ENCODE results near the gene CTNNA1. TPM values are rescaled to one million over a fixed set of nuclear protein-coding genes. Genes with fewer than 3 reads are reported as not detected.

CTNNA1 gene
- total RNA-seq, 2 donors from 2014 or later, result 247 to 288 TPM

DNA sequence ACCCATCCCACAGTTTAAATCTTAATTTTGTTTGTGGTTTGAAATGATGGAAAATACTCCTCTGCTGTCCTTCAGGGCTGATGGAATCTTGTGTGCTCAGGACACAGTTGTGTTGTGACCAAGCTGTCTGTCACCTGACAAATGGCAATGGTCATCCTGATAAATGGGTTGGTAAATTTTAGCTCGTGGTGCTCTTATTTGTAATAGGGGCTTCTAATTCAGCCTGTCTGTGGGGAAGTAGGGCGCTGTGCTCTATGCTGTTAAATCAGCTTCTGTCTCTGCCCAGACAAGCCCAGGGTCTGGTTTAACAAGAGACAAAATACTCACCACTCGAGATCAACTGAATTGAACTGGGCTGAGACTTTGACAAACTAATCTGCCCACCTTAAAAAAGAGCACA is 117.4 kb downstream of the CTNNA1 start:
- Histone ChIP-seq H3K4me1 (peaks cover 0 to 76% of the 10 kb centered on the region in 2 donors), H3K27me3 (no peaks in the 10 kb centered on the region), H3K9me3 (no peaks in the 10 kb centered on the region), H3K36me3 (no peaks in the 10 kb centered on the region), H3K27ac (no peak overlapping the region), H3K4me3 (no peak overlapping the region)
- no peak for DNase-seq (ENCODE audit: low spot score)
- TF ChIP-seq, protein P1, sequence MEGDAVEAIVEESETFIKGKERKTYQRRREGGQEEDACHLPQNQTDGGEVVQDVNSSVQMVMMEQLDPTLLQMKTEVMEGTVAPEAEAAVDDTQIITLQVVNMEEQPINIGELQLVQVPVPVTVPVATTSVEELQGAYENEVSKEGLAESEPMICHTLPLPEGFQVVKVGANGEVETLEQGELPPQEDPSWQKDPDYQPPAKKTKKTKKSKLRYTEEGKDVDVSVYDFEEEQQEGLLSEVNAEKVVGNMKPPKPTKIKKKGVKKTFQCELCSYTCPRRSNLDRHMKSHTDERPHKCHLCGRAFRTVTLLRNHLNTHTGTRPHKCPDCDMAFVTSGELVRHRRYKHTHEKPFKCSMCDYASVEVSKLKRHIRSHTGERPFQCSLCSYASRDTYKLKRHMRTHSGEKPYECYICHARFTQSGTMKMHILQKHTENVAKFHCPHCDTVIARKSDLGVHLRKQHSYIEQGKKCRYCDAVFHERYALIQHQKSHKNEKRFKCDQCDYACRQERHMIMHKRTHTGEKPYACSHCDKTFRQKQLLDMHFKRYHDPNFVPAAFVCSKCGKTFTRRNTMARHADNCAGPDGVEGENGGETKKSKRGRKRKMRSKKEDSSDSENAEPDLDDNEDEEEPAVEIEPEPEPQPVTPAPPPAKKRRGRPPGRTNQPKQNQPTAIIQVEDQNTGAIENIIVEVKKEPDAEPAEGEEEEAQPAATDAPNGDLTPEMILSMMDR (IDR thresholded peaks at IDR 0.05), result no peak

DNA sequence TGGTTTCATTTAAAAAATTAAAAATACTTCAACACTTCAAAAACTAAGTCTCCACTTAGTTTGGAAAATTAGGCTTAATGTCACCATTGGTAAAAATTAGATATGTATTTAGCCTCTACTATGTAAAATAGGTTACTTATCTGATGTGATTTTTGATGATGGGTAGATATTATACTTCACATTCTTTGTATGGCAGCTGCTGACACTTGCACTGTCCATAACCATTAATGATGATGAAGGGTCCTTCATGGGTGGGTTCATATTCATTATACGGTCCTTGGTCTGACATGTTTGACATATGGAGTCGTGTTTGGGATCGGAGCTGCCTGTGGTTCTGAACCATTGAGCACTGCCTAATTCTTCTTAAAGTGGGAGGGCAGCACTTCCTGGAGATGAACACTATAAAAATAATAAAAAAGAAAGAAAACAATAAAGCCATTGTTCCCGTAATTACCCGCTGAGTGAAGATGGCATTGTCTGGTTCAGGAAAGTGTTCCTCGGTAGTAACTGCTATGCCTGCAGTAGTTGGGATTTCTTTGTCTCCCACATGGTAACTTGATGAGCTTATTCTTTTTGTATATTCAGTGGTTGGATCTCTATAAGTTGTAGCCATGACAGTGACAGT is 119.7 kb downstream of the CTNNA1 start:
- Histone ChIP-seq H3K9me3 (no peaks in the 10 kb centered on the region), H3K27ac (no peak overlapping the region), H3K36me3 (no peaks in the 10 kb centered on the region), H3K4me1 (peaks cover 0 to 63% of the 10 kb centered on the region in 2 donors), H3K4me3 (no peak overlapping the region), H3K27me3 (no peaks in the 10 kb centered on the region)
- TF ChIP-seq, protein P1 (IDR thresholded peaks at IDR 0.05), result no peak
- no peak for DNase-seq (ENCODE audit: low spot score)

DNA sequence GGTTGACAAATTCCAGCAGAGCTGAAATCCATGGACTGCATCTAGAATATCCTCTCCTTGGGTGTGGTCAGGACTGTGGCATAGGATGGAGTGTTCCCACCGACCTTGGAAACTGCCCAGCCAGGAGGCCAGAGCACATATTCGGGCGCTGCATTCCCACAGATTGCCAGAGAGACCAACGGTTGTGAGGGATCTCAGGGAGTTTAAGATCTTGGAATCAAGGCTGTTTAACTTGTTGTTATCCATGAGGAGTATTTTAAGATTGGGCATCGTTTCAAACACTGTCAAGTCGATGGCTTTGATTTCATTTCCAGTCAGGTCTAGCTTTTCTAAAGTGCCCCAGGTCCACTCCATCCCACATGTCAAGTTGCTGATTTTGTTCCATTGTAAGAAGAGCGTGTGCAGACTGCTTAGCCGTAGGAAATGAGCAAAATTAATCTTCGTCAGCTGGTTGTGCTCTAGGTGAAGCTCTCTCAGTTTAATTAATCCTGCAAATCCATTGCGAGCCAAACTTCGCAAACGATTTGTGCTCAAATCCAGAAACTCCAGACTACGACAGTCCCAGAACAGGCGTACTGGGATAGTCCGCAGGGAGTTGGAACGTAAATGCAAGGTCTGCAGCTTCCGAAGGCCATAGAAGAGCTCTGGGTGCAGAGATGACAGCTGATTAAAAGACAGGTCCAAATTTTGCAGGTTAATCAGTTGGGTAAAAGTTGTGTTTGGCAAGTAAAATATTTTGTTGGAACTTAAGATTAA is 120.4 kb downstream of the CTNNA1 start:
- TF ChIP-seq, protein P1 (IDR thresholded peaks at IDR 0.05), result no peak
- Histone ChIP-seq H3K27me3 (no peaks in the 10 kb centered on the region), H3K4me1 (peaks cover 0 to 63% of the 10 kb centered on the region in 2 donors), H3K36me3 (no peaks in the 10 kb centered on the region), H3K27ac (no peak overlapping the region), H3K9me3 (no peaks in the 10 kb centered on the region), H3K4me3 (no peak overlapping the region)
- DNase-seq (ENCODE audit: low spot score), result no peak

DNA sequence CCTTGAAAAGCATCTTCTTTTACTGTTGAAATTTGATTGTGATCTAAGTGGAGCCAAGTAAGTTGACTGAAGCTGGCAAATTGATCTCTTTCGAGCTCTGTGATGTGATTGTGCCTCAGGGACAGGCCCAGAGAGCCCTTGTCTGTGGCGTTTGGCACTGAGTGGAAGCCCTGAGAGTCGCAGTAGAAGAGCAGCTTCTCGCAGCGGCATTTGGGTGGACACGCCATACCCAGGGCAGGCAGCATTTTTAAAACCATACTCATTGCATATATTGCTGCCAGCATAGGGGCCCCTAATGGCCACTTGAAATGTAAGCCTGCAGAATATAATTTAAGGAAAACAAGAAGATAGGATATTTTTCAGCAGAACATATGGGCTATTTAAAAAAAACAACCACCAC is 121.0 kb downstream of the CTNNA1 start:
- H3K27ac ChIP-seq, result no peak overlapping the region
- H3K4me1 ChIP-seq, result peaks cover 0 to 61% of the 10 kb centered on the region in 2 donors
- no peaks in the 10 kb centered on the region for H3K36me3 ChIP-seq
- H3K9me3 ChIP-seq, result no peaks in the 10 kb centered on the region
- H3K4me3 ChIP-seq, result no peak overlapping the region
- DNase-seq (ENCODE audit: low spot score), result no peak
- TF ChIP-seq, protein P1 (IDR thresholded peaks at IDR 0.05), result no peak
- H3K27me3 ChIP-seq, result no peaks in the 10 kb centered on the region

DNA sequence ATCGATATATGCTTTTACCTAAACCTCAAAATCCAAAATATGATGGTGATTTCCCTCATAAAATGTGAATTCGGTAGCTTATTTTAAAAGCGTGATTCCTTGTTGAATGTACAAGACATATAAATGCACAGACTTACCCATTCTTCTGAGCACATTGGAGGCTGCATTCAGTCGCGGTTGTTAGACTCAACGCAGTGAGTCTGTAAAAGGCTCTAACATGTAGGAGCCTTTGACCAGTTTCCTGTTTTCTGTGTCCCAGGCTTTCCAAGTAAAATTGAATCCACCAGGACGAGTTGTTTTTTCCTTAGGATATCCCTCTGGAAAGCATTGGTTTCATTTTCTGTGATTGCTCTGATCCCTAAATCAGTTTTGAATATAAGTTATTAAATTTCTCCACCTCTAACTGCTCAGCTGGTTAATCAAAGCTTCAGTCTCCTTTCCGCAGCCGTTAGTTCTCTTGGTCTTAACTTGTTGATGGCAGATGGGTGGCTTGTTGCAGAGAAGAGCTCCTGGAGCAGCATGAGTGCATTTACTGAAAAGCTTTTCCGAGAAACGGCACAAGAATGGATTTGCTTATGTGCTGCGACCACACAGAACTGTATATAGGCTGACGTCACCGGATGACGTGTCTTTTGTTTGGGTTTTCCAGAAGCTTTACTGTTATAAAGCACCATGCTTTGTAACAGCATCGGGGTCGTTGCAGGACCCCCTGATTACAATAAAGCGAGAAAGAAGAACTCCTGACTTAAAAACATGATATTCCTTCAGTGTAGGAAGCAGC is 121.7 kb downstream of the CTNNA1 start, which contains the start of gene LRRTM2:
TSS of gene LRRTM2 (minus strand) at position 565 of the 781 bp plus-strand sequence. CDS start at position 141, 424 bp downstream.
- DNase-seq (ENCODE audit: low spot score), result no peak
- peaks cover 0 to 57% of the 10 kb centered on the region in 2 donors for H3K4me1 ChIP-seq
- no peaks in the 10 kb centered on the region for H3K36me3 ChIP-seq
- no peaks in the 10 kb centered on the region for H3K27me3 ChIP-seq
- no peak within 1 kb of the TSS for H3K27ac ChIP-seq
- no peaks in the 10 kb centered on the region for H3K9me3 ChIP-seq
- H3K4me3 ChIP-seq, result no peak within 1 kb of the TSS
- TF ChIP-seq, protein P1 (IDR thresholded peaks at IDR 0.05), result no peak
